Esophagus (tissue), 2 donors: Measurements from ENCODE around the gene LDLRAD4. TPM values are rescaled to one million over a fixed set of nuclear protein-coding genes. Genes with fewer than 3 reads are reported as not detected.
"Not testable (repeated sequence)": the region's sequence is repeated elsewhere in the genome, so short reads cannot be mapped to it uniquely, and the experiment has no call there.

Source experiments
- H3K27ac ChIP-seq, 2 donors: one replicate each; pipeline ENCODE4 v1.5.1; 2013; ENCODE audit warnings: low read depth in 2 of 2, mild to moderate bottlenecking in 2 of 2, inconsistent platforms in 1 of 2, low read length in 1 of 2, moderate library complexity in 1 of 2
- H3K27me3 ChIP-seq, 2 donors: one replicate each; pipeline ENCODE4 v1.6.1; 2013; ENCODE audit warnings: low read length in 2 of 2, control low read depth in 1 of 2, mild to moderate bottlenecking in 1 of 2; ENCODE audit not compliant: insufficient read depth in 2 of 2, control insufficient read depth in 1 of 2
- H3K36me3 ChIP-seq, 2 donors: one replicate each; pipeline ENCODE4 v1.6.1; 2013; ENCODE audit warnings: low read length in 1 of 2; ENCODE audit not compliant: control insufficient read depth in 2 of 2, insufficient read depth in 2 of 2
- H3K4me1 ChIP-seq, 2 donors: one replicate each; pipeline ENCODE4 v1.6.1; 2013; ENCODE audit warnings: low read length in 1 of 2; ENCODE audit not compliant: control insufficient read depth in 2 of 2, insufficient read depth in 2 of 2
- H3K4me3 ChIP-seq, 2 donors: one replicate each; pipeline ENCODE4 v1.5.1; 2013; ENCODE audit warnings: low read length in 2 of 2, mild to moderate bottlenecking in 2 of 2, low read depth in 1 of 2, moderate library complexity in 1 of 2
- H3K9me3 ChIP-seq, 2 donors: one replicate each; pipeline ENCODE4 v1.6.1; 2013; ENCODE audit warnings: mild to moderate bottlenecking in 2 of 2, low read depth in 1 of 2, low read length in 1 of 2, moderate library complexity in 1 of 2; ENCODE audit not compliant: control insufficient read depth in 2 of 2, insufficient read depth in 1 of 2
- whole genome bisulfite sequencing, 2 donors: extraction: QIAGEN DNeasy Blood & Tissue Kit; methylation state at CpG; one replicate each; pipeline ENCODE4 v1.1.7; 2013; 5-methylcytosine and 5-hydroxymethylcytosine counted together
- polyA plus RNA-seq, 2 donors: library from polyadenylated mRNA; stranded (reverse); fragments of 200-250 nt; gene quantifications; one replicate each; pipeline ENCODE4 v1.2.3, GENCODE V29; 2013
- donor health status: healthy with polysubstance abuse.
- donor health status: Bipolar disorder and iron deficiency.

Gene LDLRAD4
- polyA plus RNA-seq, 2 donors, result 0.79 to 0.99 TPM

DNA sequence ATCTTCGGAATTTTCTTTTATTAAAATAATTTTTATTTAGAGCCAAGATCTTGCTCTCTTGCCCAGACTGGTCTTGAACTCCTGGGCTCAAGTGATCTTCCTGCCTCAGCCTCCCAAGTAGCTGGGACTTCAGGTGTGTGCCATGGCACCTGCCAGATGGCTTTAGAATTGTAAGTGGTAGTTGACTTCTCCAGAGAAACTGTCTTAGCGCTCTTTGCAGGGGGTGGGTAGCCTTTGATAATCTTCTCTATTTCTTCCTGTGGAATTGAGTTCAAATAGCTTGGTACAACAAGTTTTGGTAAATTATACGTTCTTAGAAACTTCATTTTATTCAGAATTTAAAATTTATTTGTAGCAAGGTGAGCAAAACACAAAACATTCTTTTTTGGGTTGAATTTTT is 113.3 kb downstream of the LDLRAD4 start:
- WGBS, 2 donors, result 88 to 91% methylated on average over 3 of the region's 3 CpGs
- no peak overlapping the region for H3K4me3 ChIP-seq

DNA sequence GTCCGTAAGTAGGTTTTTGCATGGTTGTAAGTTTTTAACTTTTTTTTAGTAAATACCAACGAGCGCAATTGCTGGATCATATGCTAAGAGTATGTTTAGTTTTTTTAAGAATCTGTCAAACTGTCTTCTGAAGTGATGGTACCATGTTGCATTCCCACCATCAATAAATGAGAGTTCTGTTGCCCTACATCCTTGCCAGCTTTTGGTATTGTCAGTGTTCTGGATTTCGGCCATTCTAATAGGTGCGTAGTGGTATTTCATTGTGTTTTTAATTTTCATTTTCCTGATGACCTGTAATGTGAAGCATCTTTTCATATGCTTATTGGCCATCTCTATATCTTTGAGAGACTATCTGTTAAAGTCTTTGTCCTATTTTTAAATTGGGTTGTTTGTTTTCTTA is 114.3 kb downstream of the LDLRAD4 start:
- Histone ChIP-seq H3K27ac (no peak overlapping the region), H3K4me1 (no peaks in the 10 kb centered on the region), H3K36me3 (no peaks in the 10 kb centered on the region), H3K9me3 (no peaks in the 10 kb centered on the region), H3K27me3 (no peaks in the 10 kb centered on the region), H3K4me3 (no peak overlapping the region)
- WGBS, 2 donors, result 77 to 78% methylated on average over 5 of the region's 5 CpGs

More for the DNA sequence above, 113.3 kb downstream of the LDLRAD4 start:
- Histone ChIP-seq H3K36me3 (no peaks in the 10 kb centered on the region), H3K4me1 (no peaks in the 10 kb centered on the region), H3K27me3 (no peaks in the 10 kb centered on the region), H3K27ac (no peak overlapping the region), H3K9me3 (no peaks in the 10 kb centered on the region)

DNA sequence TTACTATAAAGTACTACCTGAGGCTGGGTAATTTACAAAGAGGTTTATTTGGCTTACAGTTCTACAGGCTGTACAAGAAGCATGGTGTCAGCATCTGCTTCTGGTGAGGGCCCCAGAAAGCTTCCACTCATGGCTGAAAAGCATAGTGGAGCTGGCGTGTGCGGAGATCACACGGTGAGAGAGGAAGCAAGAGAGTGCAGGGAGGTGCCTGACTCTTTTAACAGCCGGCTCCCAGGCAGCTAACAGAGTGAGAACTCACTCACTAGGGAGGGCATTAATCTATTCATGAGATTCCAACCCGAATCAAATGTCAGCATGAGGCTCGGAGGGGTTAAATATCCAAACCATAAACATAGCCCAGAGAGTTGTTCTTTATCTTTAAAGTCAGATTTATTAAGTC is 117.3 kb downstream of the LDLRAD4 start:
- Histone ChIP-seq H3K36me3 (no peaks in the 10 kb centered on the region), H3K27me3 (no peaks in the 10 kb centered on the region), H3K4me3 (no peak overlapping the region), H3K9me3 (no peaks in the 10 kb centered on the region), H3K27ac (no peak overlapping the region), H3K4me1 (no peaks in the 10 kb centered on the region)
- 58 to 67% methylated on average over 6 of the region's 6 CpGs for WGBS, 2 donors

DNA sequence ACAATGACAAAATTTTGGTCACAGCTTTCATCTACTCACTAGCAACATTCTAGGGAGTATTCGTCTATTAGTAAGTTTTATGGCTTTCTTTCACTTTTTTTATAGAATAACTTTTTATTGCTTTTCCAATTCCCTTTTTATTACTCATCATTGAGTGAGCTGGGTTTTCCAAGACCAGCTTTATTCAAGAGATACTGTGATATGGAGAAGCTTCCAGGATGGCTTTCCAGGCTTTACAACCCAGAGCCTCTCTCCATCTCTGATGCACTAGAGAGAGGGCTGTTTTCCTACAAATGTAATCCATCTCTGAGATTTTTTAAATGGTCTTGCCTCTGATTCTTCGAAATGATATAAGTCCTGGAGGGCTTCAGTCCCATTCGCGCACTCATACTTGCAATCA is 118.3 kb downstream of the LDLRAD4 start:
- Histone ChIP-seq H3K9me3 (no peaks in the 10 kb centered on the region), H3K27ac (no peak overlapping the region), H3K36me3 (no peaks in the 10 kb centered on the region), H3K4me3 (no peak overlapping the region), H3K27me3 (no peaks in the 10 kb centered on the region), H3K4me1 (no peaks in the 10 kb centered on the region)
- 89 to 90% methylated on average over 4 of the region's 4 CpGs for WGBS, 2 donors

DNA sequence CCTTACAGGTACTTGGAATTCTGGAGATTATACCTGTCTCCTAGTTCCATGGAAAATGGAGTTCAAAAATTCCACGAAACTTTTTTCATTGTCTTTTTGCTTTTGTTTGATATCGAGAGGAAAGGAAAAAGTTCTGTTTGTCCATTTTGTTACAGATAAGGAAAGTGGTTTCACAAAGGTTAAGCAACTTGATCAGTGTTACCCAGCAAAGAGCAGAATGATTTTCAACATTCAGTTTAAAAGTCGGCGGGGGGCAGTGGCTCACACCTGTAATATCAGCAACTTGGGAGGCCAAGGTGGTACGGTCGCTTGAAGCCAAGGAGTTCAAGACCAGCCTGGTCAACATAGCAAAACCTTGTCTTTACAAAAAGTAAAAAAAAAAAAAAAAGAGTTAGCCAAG is 118.8 kb downstream of the LDLRAD4 start:
- Histone ChIP-seq H3K9me3 (no peaks in the 10 kb centered on the region), H3K27me3 (no peaks in the 10 kb centered on the region), H3K4me1 (no peaks in the 10 kb centered on the region), H3K4me3 (no peak overlapping the region), H3K36me3 (no peaks in the 10 kb centered on the region), H3K27ac (no peak overlapping the region)
- 82 to 84% methylated on average over 6 of the region's 6 CpGs for WGBS, 2 donors

DNA sequence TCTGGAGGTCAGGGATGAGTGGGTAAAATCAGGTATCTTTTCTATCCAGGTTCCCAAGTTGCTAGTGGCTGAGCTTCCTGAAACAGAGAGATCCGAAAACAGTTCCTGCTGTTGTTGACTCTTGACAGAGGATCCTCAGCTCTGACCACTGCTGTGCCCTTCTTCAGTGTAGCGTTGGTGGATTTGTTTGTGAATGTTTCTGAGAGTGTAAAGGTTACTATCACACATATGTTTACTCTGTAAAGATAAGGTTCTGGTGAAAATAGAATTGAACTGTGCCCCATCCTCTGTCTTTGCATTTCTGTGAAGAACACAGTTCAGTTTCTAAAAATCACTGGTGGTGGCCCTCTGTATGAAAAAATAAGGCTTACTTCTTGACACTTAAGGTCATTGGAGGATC is 119.8 kb downstream of the LDLRAD4 start:
- 59 to 62% methylated on average over 2 of the region's 2 CpGs for WGBS, 2 donors

DNA sequence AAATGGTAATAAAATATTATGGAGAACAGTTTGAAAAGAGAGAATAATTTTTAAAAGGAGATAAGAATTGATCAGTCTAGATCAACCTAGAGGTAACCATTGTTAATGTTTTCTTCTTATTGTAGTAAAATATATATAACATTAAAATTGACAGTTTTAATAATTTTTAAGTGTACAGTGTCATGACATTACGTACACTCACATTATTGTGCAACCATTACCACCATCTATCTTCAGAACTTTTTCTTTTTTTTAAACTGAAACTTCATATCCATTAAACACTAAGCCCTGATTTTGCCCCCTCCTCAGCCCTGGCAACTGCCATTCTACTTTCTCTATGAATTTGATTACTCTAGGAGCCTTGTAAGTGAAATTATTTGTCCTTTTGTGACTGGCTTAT is 121.1 kb downstream of the LDLRAD4 start:
- 96% methylated on average over 1 of the region's 1 CpG for WGBS, 2 donors
- no peak overlapping the region for H3K4me3 ChIP-seq
- H3K36me3 ChIP-seq, result no peaks in the 10 kb centered on the region
- H3K27me3 ChIP-seq, result no peaks in the 10 kb centered on the region
- H3K27ac ChIP-seq, result no peak overlapping the region
- H3K9me3 ChIP-seq, result no peaks in the 10 kb centered on the region
- no peaks in the 10 kb centered on the region for H3K4me1 ChIP-seq

More for the DNA sequence above, 119.8 kb downstream of the LDLRAD4 start:
- Histone ChIP-seq H3K36me3 (no peaks in the 10 kb centered on the region), H3K4me3 (no peak overlapping the region), H3K9me3 (no peaks in the 10 kb centered on the region), H3K4me1 (no peaks in the 10 kb centered on the region), H3K27me3 (no peaks in the 10 kb centered on the region), H3K27ac (no peak overlapping the region)

DNA sequence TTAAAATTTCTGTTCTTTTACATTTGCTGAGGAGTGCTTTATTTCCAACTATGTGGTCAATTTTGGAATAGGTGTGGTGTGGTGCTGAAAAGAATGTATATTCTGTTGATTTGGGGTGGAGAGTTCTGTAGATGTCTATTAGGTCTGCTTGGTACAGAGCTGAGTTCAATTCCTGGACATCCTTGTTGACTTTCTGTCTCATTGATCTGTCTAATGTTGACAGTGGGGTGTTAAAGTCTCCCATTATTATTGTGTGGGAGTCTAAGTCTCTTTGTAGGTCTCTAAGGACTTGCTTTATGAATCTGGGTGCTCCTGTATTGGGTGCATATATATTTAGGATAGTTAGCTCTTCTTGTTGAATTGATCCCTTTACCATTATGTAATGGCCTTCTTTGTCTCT is 127.9 kb downstream of the LDLRAD4 start:
- not testable (repeated sequence) for H3K27me3 ChIP-seq, H3K36me3 ChIP-seq, H3K27ac ChIP-seq

DNA sequence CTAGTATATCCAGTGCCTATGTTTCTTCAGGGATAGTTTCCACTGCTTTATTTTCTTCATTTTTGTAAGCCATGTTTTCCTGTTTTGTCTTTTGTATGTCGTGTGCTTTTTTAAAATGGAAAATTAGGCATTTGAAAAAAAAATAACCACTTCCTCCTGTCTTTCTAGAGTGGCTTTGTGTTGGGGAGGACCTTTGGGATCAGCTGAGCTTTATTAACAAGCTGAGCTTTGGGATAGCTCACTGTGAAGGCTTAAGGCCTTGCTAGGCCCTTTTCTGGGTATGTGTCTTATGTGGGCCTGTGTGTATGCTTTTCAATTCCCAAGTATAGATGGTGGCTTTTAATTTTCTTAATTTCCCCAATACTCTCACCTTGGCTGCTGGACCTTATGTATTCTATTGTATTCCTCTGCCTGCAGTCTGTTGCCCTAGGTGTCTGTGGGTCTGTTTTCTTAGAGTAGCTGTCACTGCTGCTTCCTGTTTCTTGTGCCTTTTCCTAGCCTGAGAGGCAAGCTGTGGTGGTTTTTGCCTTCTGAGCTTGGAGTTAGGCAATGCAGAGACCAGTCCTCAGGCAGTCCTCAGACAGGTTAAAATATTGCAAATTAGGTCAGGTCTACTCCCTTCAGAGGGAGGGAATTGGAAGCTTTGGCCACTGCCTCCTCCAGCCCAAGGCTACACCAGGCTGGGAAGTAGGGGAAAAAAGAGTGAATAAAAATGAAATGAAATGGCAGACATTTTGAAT is 134.7 kb downstream of the LDLRAD4 start:
- H3K27ac ChIP-seq, result no peak overlapping the region

More for the DNA sequence above, 127.9 kb downstream of the LDLRAD4 start:
- not testable (repeated sequence) for H3K4me3 ChIP-seq, H3K4me1 ChIP-seq, H3K9me3 ChIP-seq

DNA sequence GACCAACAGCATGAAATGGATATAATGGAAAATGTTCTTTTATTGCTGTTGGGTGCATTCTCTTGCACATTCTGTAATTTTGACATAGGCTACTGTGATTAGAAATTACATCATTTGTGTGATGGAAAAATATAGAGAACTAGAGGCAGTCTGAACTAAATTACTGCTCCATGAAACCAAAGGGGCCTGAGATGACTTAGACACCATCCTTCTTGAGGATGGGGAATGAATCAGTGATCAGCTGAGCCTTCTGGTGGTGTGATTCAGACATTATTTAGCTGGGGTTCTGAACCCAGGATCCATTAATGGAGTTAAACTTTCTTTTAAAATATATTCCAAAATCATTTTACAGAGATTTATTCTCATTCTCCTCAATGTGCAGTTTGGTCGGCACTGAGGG is 135.8 kb downstream of the LDLRAD4 start:
- 88 to 93% methylated on average over 1 of the region's 1 CpG for WGBS, 2 donors

More for the DNA sequence above, 134.7 kb downstream of the LDLRAD4 start:
- no peaks in the 10 kb centered on the region for H3K4me1 ChIP-seq
- H3K27me3 ChIP-seq, result no peaks in the 10 kb centered on the region
- no peaks in the 10 kb centered on the region for H3K36me3 ChIP-seq
- peaks cover 0 to 5% of the 10 kb centered on the region in 2 donors for H3K9me3 ChIP-seq
- no peak overlapping the region for H3K4me3 ChIP-seq
- 43 to 49% methylated on average over 1 of the region's 1 CpG for WGBS, 2 donors

More for the DNA sequence above, 135.8 kb downstream of the LDLRAD4 start:
- Histone ChIP-seq H3K27ac (no peak overlapping the region), H3K4me1 (no peaks in the 10 kb centered on the region), H3K27me3 (no peaks in the 10 kb centered on the region), H3K36me3 (no peaks in the 10 kb centered on the region), H3K4me3 (no peak overlapping the region), H3K9me3 (no peaks in the 10 kb centered on the region)
